ENCODE results near the gene PLOD1. TPM values are rescaled to one million over a fixed set of nuclear protein-coding genes. Genes with fewer than 3 reads are reported as not detected.

The PLOD1 gene
- total and polyA plus RNA-seq, 4 donors, result 28.9 to 95.9 (median 70.1) TPM

DNA sequence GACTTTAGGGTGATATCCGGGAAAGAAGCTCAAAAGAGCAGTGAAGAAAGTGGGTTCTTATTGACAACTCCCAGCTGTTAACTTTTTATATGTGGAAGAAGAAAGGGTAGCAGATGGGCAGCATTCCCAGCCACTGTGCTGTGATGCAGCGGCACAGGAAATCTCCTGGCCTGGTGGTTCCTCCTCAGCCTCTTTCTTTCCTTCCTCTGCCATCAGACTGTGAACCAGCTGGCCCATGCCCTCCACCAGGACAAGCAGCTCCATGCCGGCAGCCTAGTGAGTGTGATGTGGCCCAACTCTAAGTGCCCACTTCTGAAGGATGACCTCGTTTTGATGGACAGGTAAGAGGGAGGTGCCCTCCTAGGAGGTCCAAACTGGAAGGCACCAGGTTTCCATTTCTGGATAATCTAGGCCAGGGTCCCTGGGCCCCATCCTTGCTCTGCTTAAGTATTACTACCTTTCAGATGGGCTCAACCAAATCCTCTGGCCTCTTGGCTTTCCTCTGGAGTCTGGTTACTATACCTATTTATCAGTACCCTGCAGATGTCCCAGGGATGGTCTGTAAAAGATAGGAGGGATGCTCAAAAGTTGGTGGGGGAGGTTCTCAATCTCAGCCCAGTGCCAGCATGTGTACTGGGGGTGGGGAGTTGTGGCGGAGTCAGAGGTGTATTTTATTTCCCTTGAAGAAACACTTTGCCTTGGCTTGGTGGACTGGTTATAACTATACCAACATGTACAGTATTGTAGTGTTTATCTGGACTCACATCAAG is 62.7 kb downstream of the PLOD1 start:
- Histone ChIP-seq H3K9me3 (ENCODE audit: control insufficient read depth, low read length) (no peaks in the 10 kb centered on the region), H3K27me3 (ENCODE audit: control insufficient read depth in 1 of 2, insufficient read depth in 2 of 2, low read length in 1 of 2) (no peaks in the 10 kb centered on the region), H3K4me3 (ENCODE audit: low read length in 2 of 2) (no peak overlapping the region), H3K4me1 (ENCODE audit: control insufficient read depth in 1 of 2, insufficient read depth in 2 of 2, low read length in 2 of 2) (no peaks in the 10 kb centered on the region), H3K27ac (ENCODE audit: low read depth in 1 of 2, low read length in 2 of 2) (no peak overlapping the region), H3K36me3 (ENCODE audit: control insufficient read depth in 1 of 2, insufficient read depth in 2 of 2, low read length in 1 of 2) (peaks cover 7 to 22% of the 10 kb centered on the region in 2 donors)
- no peak for ATAC-seq (ENCODE audit: low FRiP score)
- WGBS, 2 donors, result 93 to 94% methylated on average over 5 of the region's 5 CpGs
- intact Hi-C loops (cut with DNase I), result no loop called here
- no peak for DNase-seq

DNA sequence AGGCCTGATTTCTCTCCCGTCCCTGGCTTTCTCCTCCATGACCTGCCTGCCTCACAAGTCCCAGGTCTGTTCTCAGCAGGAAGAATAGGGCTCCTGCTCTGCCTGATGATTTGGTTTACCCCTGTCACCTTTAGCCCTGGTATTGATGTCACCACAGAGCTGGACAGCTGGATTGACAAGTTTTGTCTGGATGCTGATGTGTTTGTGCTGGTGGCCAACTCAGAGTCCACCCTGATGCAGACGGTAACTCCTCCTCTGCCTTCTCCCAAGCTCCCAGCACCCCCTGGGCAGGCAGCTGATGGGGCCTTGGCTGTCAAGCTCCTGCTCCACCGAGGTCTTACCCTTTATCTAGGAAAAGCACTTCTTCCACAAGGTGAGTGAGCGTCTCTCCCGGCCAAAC is 64.1 kb downstream of the PLOD1 start:
- Histone ChIP-seq H3K9me3 (ENCODE audit: control insufficient read depth, low read length) (no peaks in the 10 kb centered on the region), H3K27me3 (ENCODE audit: control insufficient read depth in 1 of 2, insufficient read depth in 2 of 2, low read length in 1 of 2) (no peaks in the 10 kb centered on the region), H3K4me3 (ENCODE audit: low read length in 2 of 2) (no peak overlapping the region), H3K4me1 (ENCODE audit: control insufficient read depth in 1 of 2, insufficient read depth in 2 of 2, low read length in 2 of 2) (no peaks in the 10 kb centered on the region), H3K36me3 (ENCODE audit: control insufficient read depth in 1 of 2, insufficient read depth in 2 of 2, low read length in 1 of 2) (peaks cover 2 to 22% of the 10 kb centered on the region in 2 donors), H3K27ac (ENCODE audit: low read depth in 1 of 2, low read length in 2 of 2) (no peak overlapping the region)
- intact Hi-C loops (cut with DNase I), result no loop called here
- ATAC-seq (ENCODE audit: low FRiP score) (no peak), DNase-seq (no peak)
- WGBS, 2 donors, result 85 to 89% methylated on average over 5 of the region's 5 CpGs

GRCh38 chr1:11999236-11999635 is 64.7 kb downstream of the PLOD1 start:
- WGBS, 2 donors, result 82 to 95% methylated on average over 3 of the region's 3 CpGs
- H3K36me3 ChIP-seq (ENCODE audit: control insufficient read depth in 1 of 2, insufficient read depth in 2 of 2, low read length in 1 of 2), result peaks cover 7 to 23% of the 10 kb centered on the region in 2 donors

DNA sequence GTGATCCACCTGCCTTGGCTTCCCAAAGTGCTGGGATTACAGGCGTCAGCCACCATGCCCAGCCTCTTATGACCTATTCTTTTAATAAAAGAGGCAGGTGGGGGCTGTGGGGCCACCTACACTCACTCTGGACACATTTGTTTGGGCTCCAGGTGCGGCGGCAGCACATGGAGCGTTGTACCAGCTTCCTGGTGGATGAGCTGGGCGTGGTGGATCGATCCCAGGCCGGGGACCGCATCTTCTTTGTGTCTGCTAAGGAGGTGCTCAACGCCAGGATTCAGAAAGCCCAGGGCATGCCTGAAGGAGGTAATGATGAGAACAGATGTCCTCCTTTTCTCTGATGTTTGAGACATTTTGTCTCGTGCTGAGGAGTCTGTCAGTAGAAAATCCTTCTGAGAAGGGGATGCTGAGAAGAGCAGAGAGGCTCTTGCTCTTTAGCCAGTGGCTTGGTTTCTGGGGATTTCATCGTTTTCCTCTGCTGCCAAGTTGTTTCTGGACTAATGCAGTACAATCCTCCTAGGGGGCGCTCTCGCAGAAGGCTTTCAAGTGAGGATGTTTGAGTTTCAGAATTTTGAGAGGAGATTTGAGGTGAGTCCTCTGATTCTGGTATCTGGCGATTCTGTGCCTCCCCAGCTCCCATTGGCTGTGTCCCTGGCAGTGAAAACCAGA is 66.9 kb downstream of the PLOD1 start:
- ATAC-seq (ENCODE audit: low FRiP score), result no peak
- H3K27ac ChIP-seq (ENCODE audit: low read depth in 1 of 2, low read length in 2 of 2), result no peak overlapping the region
- intact Hi-C loops (cut with DNase I), result no loop called here
- no peaks in the 10 kb centered on the region for H3K9me3 ChIP-seq (ENCODE audit: control insufficient read depth, low read length)
- H3K4me3 ChIP-seq (ENCODE audit: low read length in 2 of 2), result no peak overlapping the region
- no peaks in the 10 kb centered on the region for H3K4me1 ChIP-seq (ENCODE audit: control insufficient read depth in 1 of 2, insufficient read depth in 2 of 2, low read length in 2 of 2)
- no peaks in the 10 kb centered on the region for H3K27me3 ChIP-seq (ENCODE audit: control insufficient read depth in 1 of 2, insufficient read depth in 2 of 2, low read length in 1 of 2)
- DNase-seq, result no peak
- H3K36me3 ChIP-seq (ENCODE audit: control insufficient read depth in 1 of 2, insufficient read depth in 2 of 2, low read length in 1 of 2), result peaks cover 9 to 26% of the 10 kb centered on the region in 2 donors
- 75 to 77% methylated on average over 14 of the region's 14 CpGs for WGBS, 2 donors

More at GRCh38 chr1:11999236-11999635, 64.7 kb downstream of the PLOD1 start:
- DNase-seq, result no peak
- no peak overlapping the region for H3K4me3 ChIP-seq (ENCODE audit: low read length in 2 of 2)
- H3K27ac ChIP-seq (ENCODE audit: low read depth in 1 of 2, low read length in 2 of 2), result no peak overlapping the region
- no peaks in the 10 kb centered on the region for H3K9me3 ChIP-seq (ENCODE audit: control insufficient read depth, low read length)
- no peak for ATAC-seq (ENCODE audit: low FRiP score)
- H3K27me3 ChIP-seq (ENCODE audit: control insufficient read depth in 1 of 2, insufficient read depth in 2 of 2, low read length in 1 of 2), result no peaks in the 10 kb centered on the region
- no peaks in the 10 kb centered on the region for H3K4me1 ChIP-seq (ENCODE audit: control insufficient read depth in 1 of 2, insufficient read depth in 2 of 2, low read length in 2 of 2)
- intact Hi-C loops (cut with DNase I), result no loop called here

- no peak overlapping the region for H3K27ac ChIP-seq (ENCODE audit: low read depth in 1 of 2, low read length in 2 of 2)
These were observed 67.5 kb downstream of the PLOD1 start for GRCh38 chr1:12001996-12002493.

DNA sequence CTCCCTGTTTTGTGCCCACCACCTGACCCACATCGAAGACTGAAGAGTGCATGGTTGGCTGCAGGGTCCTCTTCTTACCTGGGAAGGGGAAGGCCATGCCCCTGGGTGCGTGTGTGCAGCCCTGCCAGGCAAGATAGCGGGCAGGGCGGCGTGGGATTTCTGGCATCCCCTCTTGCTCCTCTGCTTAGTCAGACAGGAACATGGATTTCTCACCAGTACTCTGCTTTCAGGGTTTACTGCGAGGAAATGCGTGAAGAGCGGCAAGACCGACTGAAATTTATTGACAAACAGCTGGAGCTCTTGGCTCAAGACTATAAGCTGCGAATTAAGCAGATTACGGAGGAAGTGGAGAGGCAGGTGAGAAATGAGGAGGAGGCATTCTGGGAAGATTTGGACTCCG is 69.2 kb downstream of the PLOD1 start:
- no peak for ATAC-seq (ENCODE audit: low FRiP score)
- DNase-seq, result no peak
- Histone ChIP-seq H3K9me3 (ENCODE audit: control insufficient read depth, low read length) (no peaks in the 10 kb centered on the region), H3K4me3 (ENCODE audit: low read length in 2 of 2) (no peak overlapping the region), H3K36me3 (ENCODE audit: control insufficient read depth in 1 of 2, insufficient read depth in 2 of 2, low read length in 1 of 2) (peaks cover 9 to 27% of the 10 kb centered on the region in 2 donors), H3K27me3 (ENCODE audit: control insufficient read depth in 1 of 2, insufficient read depth in 2 of 2, low read length in 1 of 2) (no peaks in the 10 kb centered on the region), H3K27ac (ENCODE audit: low read depth in 1 of 2, low read length in 2 of 2) (no peak overlapping the region), H3K4me1 (ENCODE audit: control insufficient read depth in 1 of 2, insufficient read depth in 2 of 2, low read length in 2 of 2) (no peaks in the 10 kb centered on the region)
- WGBS, 2 donors, result 90 to 93% methylated on average over 12 of the region's 12 CpGs
- intact Hi-C loops (cut with DNase I), result no loop called here

More at GRCh38 chr1:12001996-12002493, 67.5 kb downstream of the PLOD1 start:
- no peak for DNase-seq
- Histone ChIP-seq H3K4me1 (ENCODE audit: control insufficient read depth in 1 of 2, insufficient read depth in 2 of 2, low read length in 2 of 2) (no peaks in the 10 kb centered on the region), H3K27me3 (ENCODE audit: control insufficient read depth in 1 of 2, insufficient read depth in 2 of 2, low read length in 1 of 2) (no peaks in the 10 kb centered on the region), H3K36me3 (ENCODE audit: control insufficient read depth in 1 of 2, insufficient read depth in 2 of 2, low read length in 1 of 2) (peaks cover 9 to 28% of the 10 kb centered on the region in 2 donors), H3K4me3 (ENCODE audit: low read length in 2 of 2) (no peak overlapping the region), H3K9me3 (ENCODE audit: control insufficient read depth, low read length) (no peaks in the 10 kb centered on the region)
- WGBS, 2 donors, result 84 to 87% methylated on average over 10 of the region's 10 CpGs
- intact Hi-C loops (cut with DNase I), result no loop called here
- no peak for ATAC-seq (ENCODE audit: low FRiP score)

- H3K27me3 ChIP-seq (ENCODE audit: control insufficient read depth in 1 of 2, insufficient read depth in 2 of 2, low read length in 1 of 2), result no peaks in the 10 kb centered on the region
- DNase-seq (no peak), ATAC-seq (ENCODE audit: low FRiP score) (no peak)
- no peaks in the 10 kb centered on the region for H3K9me3 ChIP-seq (ENCODE audit: control insufficient read depth, low read length)
- H3K4me3 ChIP-seq (ENCODE audit: low read length in 2 of 2), result no peak overlapping the region
- no peak overlapping the region for H3K27ac ChIP-seq (ENCODE audit: low read depth in 1 of 2, low read length in 2 of 2)
- peaks cover 6 to 28% of the 10 kb centered on the region in 2 donors for H3K36me3 ChIP-seq (ENCODE audit: control insufficient read depth in 1 of 2, insufficient read depth in 2 of 2, low read length in 1 of 2)
- intact Hi-C loops (cut with DNase I), result no loop called here
- whole genome bisulfite sequencing, 2 donors, result 86 to 88% methylated on average over 9 of the region's 9 CpGs
- H3K4me1 ChIP-seq (ENCODE audit: control insufficient read depth in 1 of 2, insufficient read depth in 2 of 2, low read length in 2 of 2), result no peaks in the 10 kb centered on the region
These were observed 71.1 kb downstream of the PLOD1 start for GRCh38 chr1:12005488-12006166.

GRCh38 chr1:12006167-12006921 is 71.8 kb downstream of the PLOD1 start:
- ATAC-seq (ENCODE audit: low FRiP score) (no peak), DNase-seq (no peak)
- Histone ChIP-seq H3K9me3 (ENCODE audit: control insufficient read depth, low read length) (no peaks in the 10 kb centered on the region), H3K4me3 (ENCODE audit: low read length in 2 of 2) (no peak overlapping the region), H3K36me3 (ENCODE audit: control insufficient read depth in 1 of 2, insufficient read depth in 2 of 2, low read length in 1 of 2) (peaks cover 6 to 26% of the 10 kb centered on the region in 2 donors), H3K27me3 (ENCODE audit: control insufficient read depth in 1 of 2, insufficient read depth in 2 of 2, low read length in 1 of 2) (no peaks in the 10 kb centered on the region), H3K4me1 (ENCODE audit: control insufficient read depth in 1 of 2, insufficient read depth in 2 of 2, low read length in 2 of 2) (no peaks in the 10 kb centered on the region), H3K27ac (ENCODE audit: low read depth in 1 of 2, low read length in 2 of 2) (no peak overlapping the region)
- WGBS, 2 donors, result 83 to 84% methylated on average over 17 of the region's 17 CpGs
- intact Hi-C loops (cut with DNase I), result no loop called here

All from aorta (tissue), 5 donors.